GM12878 (cell line): Measurements from ENCODE around the gene UNC5CL. TPM values are rescaled to one million over a fixed set of nuclear protein-coding genes. Genes with fewer than 3 reads are reported as not detected.

ENCODE experiments used
- ATAC-seq: fragments of 200-7000 bp; cut with Tn5 transposase; 3 replicates; pipeline ENCODE4 v1.9.1; 2020; ENCODE audit warnings: mild to moderate bottlenecking, moderate library complexity
- BruUV-seq: library from RNA; stranded (reverse); fragments of 400-500 nt; replicated peaks from 2 replicates; lab custom pipeline; 2021; lab: Mats Ljungman, UMichigan
- CTCF ChIA-PET: fragments of 300-600 bp; sonication (Branson Sonifier 250); formaldehyde crosslinking; extraction: SDS; loops from one replicate; lab custom pipeline; 2021; ENCODE audit warnings: inconsistent platforms; lab: Yijun Ruan, JAX
- POLR2A ChIA-PET: fragments of 350-600 bp; formaldehyde crosslinking; extraction: SDS; loops from one replicate; lab custom pipeline; 2021; ENCODE audit warnings: inconsistent platforms; lab: Charles Lee
- RAD21 ChIA-PET: fragments of 300-600 bp; sonication (Branson Sonifier 250); formaldehyde crosslinking; loops from one replicate; lab custom pipeline; 2023; ENCODE audit warnings: antibody characterized with exemption; ENCODE audit not compliant: unreplicated experiment; lab: Charles Lee
- SMC1A ChIA-PET: fragments of 300-600 bp; sonication (Branson Sonifier 250); formaldehyde crosslinking; loops from one replicate; lab custom pipeline; 2023; ENCODE audit not compliant: unreplicated experiment, uncharacterized antibody; lab: Charles Lee
- DNase-seq: peaks from one replicate; pipeline ENCODE4 v3.0.0-alpha.2; 2011; ENCODE audit warnings: low read depth, low spot score
- FAIRE-seq: peaks from 3 replicates; lab custom pipeline; 2011; peaks lifted over from hg19 to GRCh38; lab: Jason Lieb, UNC
- H2AFZ ChIP-seq: 2 replicates; pipeline ENCODE4 v1.6.0; 2011; ENCODE audit warnings: low read depth, low read length, control low read depth; ENCODE audit not compliant: control insufficient read depth
- H3K27ac ChIP-seq: 2 replicates; pipeline ENCODE4 v1.5.1; 2011; ENCODE audit warnings: control low read depth; ENCODE audit not compliant: control insufficient read depth, insufficient read depth
- H3K27me3 ChIP-seq, 2 experiments: replicated peaks in 1 of 2; 2 replicates each; pipeline versions ENCODE4 v1.6.0 to v1.6.1; 2011; ENCODE audit warnings: low read length in 1 of 2; ENCODE audit not compliant: control insufficient read depth in 2 of 2, insufficient read depth in 2 of 2
- H3K36me3 ChIP-seq, 2 experiments: 2 replicates each; pipeline ENCODE4 v1.5.1; 2011; ENCODE audit warnings: low read length in 1 of 2; ENCODE audit not compliant: control insufficient read depth in 2 of 2, insufficient read depth in 2 of 2
- H3K4me1 ChIP-seq: 2 replicates; pipeline ENCODE4 v1.6.1; 2011; ENCODE audit warnings: mild to moderate bottlenecking, low read length, moderate library complexity, mixed read lengths; ENCODE audit not compliant: control insufficient read depth, insufficient read depth
- H3K4me2 ChIP-seq: 2 replicates; pipeline ENCODE4 v1.6.0; 2011; ENCODE audit warnings: control low read depth; ENCODE audit not compliant: control insufficient read depth, insufficient read depth
- H3K4me3 ChIP-seq: fragments of 200-600 bp; sonication (generic); 2 replicates; pipeline ENCODE4 v1.5.1; 2016
- H3K79me2 ChIP-seq: 2 replicates; pipeline ENCODE4 v1.6.0; 2011; ENCODE audit warnings: low read length; ENCODE audit not compliant: control insufficient read depth, insufficient read depth
- H3K9ac ChIP-seq: 2 replicates; pipeline ENCODE4 v1.8.0; 2011; ENCODE audit warnings: low read length, control low read depth, mixed read lengths; ENCODE audit not compliant: control insufficient read depth, insufficient read depth
- H3K9me3 ChIP-seq: replicated peaks from 3 replicates; pipeline ENCODE4 v1.5.1; 2011; ENCODE audit warnings: mild to moderate bottlenecking, low read length; ENCODE audit not compliant: control insufficient read depth, insufficient read depth
- H4K20me1 ChIP-seq: 2 replicates; pipeline ENCODE4 v1.6.0; 2011; ENCODE audit not compliant: control insufficient read depth, insufficient read depth
- FOS ChIP-seq: IDR thresholded peaks from 3 replicates; pipeline ENCODE4 v1.6.1; 2011; ENCODE audit warnings: borderline replicate concordance; ENCODE audit not compliant: insufficient read length; ENCODE audit errors: extremely low read depth
- NR2F1 ChIP-seq: fragments of 450-650 bp; conservative IDR thresholded peaks from 2 replicates; pipeline ENCODE4 v1.6.1; 2017; ENCODE audit warnings: mild to moderate bottlenecking
- PRDM15 ChIP-seq: fragments of 450-650 bp; formaldehyde crosslinking; IDR thresholded peaks from 2 replicates; pipeline ENCODE4 v1.4.0; 2020; ENCODE audit warnings: mild to moderate bottlenecking, moderate library complexity
- RAD51 ChIP-seq: fragments of 450-650 bp; IDR thresholded peaks from 2 replicates; pipeline ENCODE4 v1.6.1; 2016; ENCODE audit warnings: moderate library complexity, mild to moderate bottlenecking, inconsistent platforms
- STAT1 ChIP-seq: fragments of 450-650 bp; conservative IDR thresholded peaks from 2 replicates; pipeline ENCODE4 v1.6.1; 2014; ENCODE audit warnings: antibody characterized with exemption, mild to moderate bottlenecking
- WGBS: methylation state at CpG from one replicate; pipeline ENCODE4 v1.1.6; 2016; ENCODE audit warnings: low lambda C conversion rate; ENCODE audit not compliant: insufficient replicate concordance, insufficient coverage; ENCODE audit errors: missing lambda C conversion rate; 5-methylcytosine and 5-hydroxymethylcytosine counted together
- in situ Hi-C: fragments of 300-500 bp; cut with MboI; formaldehyde crosslinking; loops from 9 replicates; pipeline ENCODE4 v1.14.3; 2018; ENCODE audit warnings: mixed read lengths
- intact Hi-C: fragments of 100-400 bp; cut with micrococcal nuclease; formaldehyde crosslinking; loops from one replicate; pipeline ENCODE4 v1.14.2; 2022; ENCODE audit not compliant: unreplicated experiment
- polyA plus RNA-seq, 11 experiments: library from polyadenylated mRNA; depleted of rRNA in 4 of 11; unstranded in 6 of 11; stranded (reverse) in 5 of 11; fragments of >200 nt; fragmentation: Nextera tagmentation in 4 of 11; fragmentation: Illumina TruSeq in 1 of 11; extraction: Ambion mirVana in 4 of 11; extraction: Trizol in 1 of 11; gene quantifications; 1 replicate in 1 of 11; 2 replicates in 10 of 11; pipeline versions ENCODE4 v1.2.1 to v1.2.3, GENCODE V29; 2011 to 2016; ENCODE audit warnings: inconsistent platforms in 2 of 11, missing spikeins in 2 of 11, low read depth in 1 of 11
- total RNA-seq, 4 experiments: library from RNA; depleted of rRNA in 3 of 4; stranded (reverse); fragments of >200 nt in 3 of 4; fragmentation: Illumina TruSeq in 1 of 4; extraction: Trizol in 1 of 4; gene quantifications; 2 replicates each; pipeline versions ENCODE4 v1.2.1 to v1.2.3, GENCODE V29; 2013 to 2021
- TF ChIP-seq, protein P1 (sequence below), 3 experiments: IDR thresholded peaks in 2 of 3; conservative IDR thresholded peaks in 1 of 3; 2 replicates each; pipeline ENCODE4 v1.5.1; 2011; ENCODE audit warnings: low read depth in 3 of 3, low read length in 3 of 3, mild to moderate bottlenecking in 3 of 3, control low read depth in 2 of 3, moderate library complexity in 2 of 3, inconsistent platforms in 1 of 3, mixed read lengths in 1 of 3; ENCODE audit not compliant: control insufficient read depth in 2 of 3, insufficient read depth in 1 of 3; ENCODE audit errors: extremely low read depth in 1 of 3

UNC5CL gene
- total and polyA plus RNA-seq, 10 of the 15 experiments (the other 5 are each of a cell fraction or from before 2014, with no cell fraction given): 0.11 to 1.2 (median 0.46) TPM; not detected in 1

DNA sequence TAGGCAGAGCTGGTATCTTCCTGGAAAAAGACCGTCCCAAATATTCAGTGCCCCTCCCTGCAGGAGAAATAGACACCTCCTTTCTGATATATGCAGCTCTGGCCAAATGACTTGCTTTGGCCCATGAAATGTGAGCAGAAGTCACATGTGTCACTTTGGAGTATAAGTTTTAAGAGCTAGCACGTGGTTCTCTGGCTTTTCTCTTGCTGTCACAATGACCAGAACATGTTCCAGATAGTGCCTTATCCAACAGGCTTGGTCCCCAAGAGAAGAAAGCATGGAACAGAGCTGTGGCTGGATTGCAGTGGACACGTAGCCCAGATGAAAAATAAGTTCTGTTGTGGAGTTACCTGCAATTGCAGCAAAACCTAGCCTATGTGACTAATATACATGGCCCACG is 40.4 kb downstream of the UNC5CL start:
- Histone ChIP-seq H4K20me1 (no peaks in the 10 kb centered on the region), H3K4me1 (no peaks in the 10 kb centered on the region), H3K36me3 (no peaks in the 10 kb centered on the region), H3K9me3 (no peaks in the 10 kb centered on the region), H3K79me2 (no peaks in the 10 kb centered on the region), H3K4me3 (no peak overlapping the region), H2AFZ (no peak overlapping the region), H3K4me2 (no peak overlapping the region), H3K9ac (no peak overlapping the region), H3K27ac (no peak overlapping the region), H3K27me3 (no peaks in the 10 kb centered on the region; a peak in 2 of 4 replicates)
- BruUV-seq: no TSS peak
- DNase-seq (no peak), FAIRE-seq (no peak), ATAC-seq (no peak)
- in situ Hi-C loops: no loop called here
- ChIA-PET CTCF (interaction anchor here (0.7 to 4.0 kb wide), 8 partner anchors 10 to 1622 kb away, joined by 3 to 30 read pairs (median 5); no protein-coding TSS in a partner anchor), RAD21 (interaction anchor here (1.6 kb wide), 1 partner anchor 29 kb away, joined by 6 read pairs; no protein-coding TSS in a partner anchor), POLR2A (interaction anchor here (0.7 to 1.0 kb wide), 4 partner anchors 16 to 260 kb away, joined by 3 to 5 read pairs (median 4); no protein-coding TSS in a partner anchor), SMC1A (interaction anchor here (1.0 to 2.3 kb wide), 4 partner anchors 28 to 71 kb away, joined by 3 to 7 read pairs (median 3); no protein-coding TSS in a partner anchor)
- TF ChIP-seq NR2F1: no peak
- no peak for TF ChIP-seq PRDM15 (CRISPR knock-in tag)
- TF ChIP-seq FOS: no peak
- no peak for TF ChIP-seq RAD51
- TF ChIP-seq, protein P1, sequence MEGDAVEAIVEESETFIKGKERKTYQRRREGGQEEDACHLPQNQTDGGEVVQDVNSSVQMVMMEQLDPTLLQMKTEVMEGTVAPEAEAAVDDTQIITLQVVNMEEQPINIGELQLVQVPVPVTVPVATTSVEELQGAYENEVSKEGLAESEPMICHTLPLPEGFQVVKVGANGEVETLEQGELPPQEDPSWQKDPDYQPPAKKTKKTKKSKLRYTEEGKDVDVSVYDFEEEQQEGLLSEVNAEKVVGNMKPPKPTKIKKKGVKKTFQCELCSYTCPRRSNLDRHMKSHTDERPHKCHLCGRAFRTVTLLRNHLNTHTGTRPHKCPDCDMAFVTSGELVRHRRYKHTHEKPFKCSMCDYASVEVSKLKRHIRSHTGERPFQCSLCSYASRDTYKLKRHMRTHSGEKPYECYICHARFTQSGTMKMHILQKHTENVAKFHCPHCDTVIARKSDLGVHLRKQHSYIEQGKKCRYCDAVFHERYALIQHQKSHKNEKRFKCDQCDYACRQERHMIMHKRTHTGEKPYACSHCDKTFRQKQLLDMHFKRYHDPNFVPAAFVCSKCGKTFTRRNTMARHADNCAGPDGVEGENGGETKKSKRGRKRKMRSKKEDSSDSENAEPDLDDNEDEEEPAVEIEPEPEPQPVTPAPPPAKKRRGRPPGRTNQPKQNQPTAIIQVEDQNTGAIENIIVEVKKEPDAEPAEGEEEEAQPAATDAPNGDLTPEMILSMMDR (IDR thresholded peaks at IDR 0.05 in 2 of 3, conservative IDR thresholded peaks at IDR 0.05 in 1 of 3; ENCODE audit: control insufficient read depth in 2 of 3, extremely low read depth in 1 of 3, insufficient read depth in 1 of 3, low read depth in 3 of 3, low read length in 3 of 3): no peak
- TF ChIP-seq STAT1: no peak
- intact Hi-C loops: no loop called here
- WGBS: 24% methylated on average over 4 of the region's 4 CpGs
